ENCODE results near the gene HHAT. TPM values are rescaled to one million over a fixed set of nuclear protein-coding genes. Genes with fewer than 3 reads are reported as not detected.

HHAT gene
- total RNA-seq, 1 donor from 2014 or later: 6.0 TPM

GRCh38 chr1:210440081-210440480, 111.4 kb downstream of the HHAT start:
- no peak for DNase-seq (ENCODE audit: extremely low spot score, unreplicated experiment)
- Mint-ChIP-seq H3K4me3 (ENCODE audit: unreplicated experiment) (no peak overlapping the region), H3K27ac (ENCODE audit: unreplicated experiment) (peak overlapping the region; percentile 78), H3K4me1 (ENCODE audit: unreplicated experiment) (peaks cover 39% of the 10 kb centered on the region), H3K9me3 (ENCODE audit: unreplicated experiment) (no peaks in the 10 kb centered on the region), H3K27me3 (ENCODE audit: unreplicated experiment) (no peaks in the 10 kb centered on the region), H3K36me3 (ENCODE audit: unreplicated experiment) (no peaks in the 10 kb centered on the region)
- TF ChIP-seq, protein P1, sequence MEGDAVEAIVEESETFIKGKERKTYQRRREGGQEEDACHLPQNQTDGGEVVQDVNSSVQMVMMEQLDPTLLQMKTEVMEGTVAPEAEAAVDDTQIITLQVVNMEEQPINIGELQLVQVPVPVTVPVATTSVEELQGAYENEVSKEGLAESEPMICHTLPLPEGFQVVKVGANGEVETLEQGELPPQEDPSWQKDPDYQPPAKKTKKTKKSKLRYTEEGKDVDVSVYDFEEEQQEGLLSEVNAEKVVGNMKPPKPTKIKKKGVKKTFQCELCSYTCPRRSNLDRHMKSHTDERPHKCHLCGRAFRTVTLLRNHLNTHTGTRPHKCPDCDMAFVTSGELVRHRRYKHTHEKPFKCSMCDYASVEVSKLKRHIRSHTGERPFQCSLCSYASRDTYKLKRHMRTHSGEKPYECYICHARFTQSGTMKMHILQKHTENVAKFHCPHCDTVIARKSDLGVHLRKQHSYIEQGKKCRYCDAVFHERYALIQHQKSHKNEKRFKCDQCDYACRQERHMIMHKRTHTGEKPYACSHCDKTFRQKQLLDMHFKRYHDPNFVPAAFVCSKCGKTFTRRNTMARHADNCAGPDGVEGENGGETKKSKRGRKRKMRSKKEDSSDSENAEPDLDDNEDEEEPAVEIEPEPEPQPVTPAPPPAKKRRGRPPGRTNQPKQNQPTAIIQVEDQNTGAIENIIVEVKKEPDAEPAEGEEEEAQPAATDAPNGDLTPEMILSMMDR (IDR thresholded peaks at IDR 0.05): no peak

DNA sequence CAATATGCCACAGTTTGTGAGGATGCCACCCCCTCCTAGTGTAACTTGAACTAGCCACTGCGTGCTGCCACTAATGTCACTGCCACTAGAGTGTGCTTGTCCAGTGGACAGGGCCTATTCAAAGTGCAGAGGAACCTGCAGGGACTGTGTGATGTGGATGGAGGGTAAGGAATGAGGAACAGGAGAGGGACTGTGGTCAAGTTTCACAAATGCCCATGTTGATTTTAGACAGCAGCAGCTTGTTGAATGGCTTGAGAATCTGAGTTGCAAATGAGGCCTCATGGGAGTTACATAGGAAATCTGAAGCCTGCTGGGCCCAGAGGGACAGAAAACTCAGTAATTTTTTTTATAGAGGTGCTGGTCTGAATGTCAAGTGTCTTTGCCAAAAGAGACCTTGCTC, 112.3 kb downstream of the HHAT start:
- TF ChIP-seq, protein P1 (IDR thresholded peaks at IDR 0.05): no peak
- no peaks in the 10 kb centered on the region for H3K36me3 Mint-ChIP-seq (ENCODE audit: unreplicated experiment)
- H3K27ac Mint-ChIP-seq (ENCODE audit: unreplicated experiment): no peak overlapping the region
- H3K4me3 Mint-ChIP-seq (ENCODE audit: unreplicated experiment): no peak overlapping the region
- no peaks in the 10 kb centered on the region for H3K27me3 Mint-ChIP-seq (ENCODE audit: unreplicated experiment)
- DNase-seq (ENCODE audit: extremely low spot score, unreplicated experiment): no peak
- no peaks in the 10 kb centered on the region for H3K9me3 Mint-ChIP-seq (ENCODE audit: unreplicated experiment)
- H3K4me1 Mint-ChIP-seq (ENCODE audit: unreplicated experiment): peaks cover 42% of the 10 kb centered on the region

DNA sequence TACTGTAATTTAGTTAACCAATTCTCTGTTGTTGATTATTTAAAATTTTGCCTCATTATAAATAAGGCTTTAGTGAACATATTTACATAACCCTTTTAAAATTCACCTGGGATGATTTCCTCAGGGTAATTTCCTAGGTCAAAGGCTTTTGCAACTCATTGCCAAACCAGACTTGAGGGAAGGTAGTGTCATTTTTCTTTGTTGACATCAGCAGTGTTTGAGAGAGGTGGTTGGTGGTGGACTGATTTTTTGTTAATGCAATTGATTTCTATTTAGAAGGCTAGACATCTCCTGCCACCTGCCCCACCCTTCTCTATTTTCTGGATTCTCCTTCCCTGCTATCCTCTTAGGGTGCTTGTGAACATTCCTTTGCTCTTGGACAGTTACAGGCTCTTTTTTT, 116.8 kb downstream of the HHAT start:
- Mint-ChIP-seq H3K9me3 (ENCODE audit: unreplicated experiment) (no peaks in the 10 kb centered on the region), H3K27ac (ENCODE audit: unreplicated experiment) (no peak overlapping the region), H3K4me1 (ENCODE audit: unreplicated experiment) (peaks cover 19% of the 10 kb centered on the region), H3K27me3 (ENCODE audit: unreplicated experiment) (no peaks in the 10 kb centered on the region), H3K36me3 (ENCODE audit: unreplicated experiment) (no peaks in the 10 kb centered on the region), H3K4me3 (ENCODE audit: unreplicated experiment) (no peak overlapping the region)
- DNase-seq (ENCODE audit: extremely low spot score, unreplicated experiment): no peak
- TF ChIP-seq, protein P1 (IDR thresholded peaks at IDR 0.05): no peak

DNA sequence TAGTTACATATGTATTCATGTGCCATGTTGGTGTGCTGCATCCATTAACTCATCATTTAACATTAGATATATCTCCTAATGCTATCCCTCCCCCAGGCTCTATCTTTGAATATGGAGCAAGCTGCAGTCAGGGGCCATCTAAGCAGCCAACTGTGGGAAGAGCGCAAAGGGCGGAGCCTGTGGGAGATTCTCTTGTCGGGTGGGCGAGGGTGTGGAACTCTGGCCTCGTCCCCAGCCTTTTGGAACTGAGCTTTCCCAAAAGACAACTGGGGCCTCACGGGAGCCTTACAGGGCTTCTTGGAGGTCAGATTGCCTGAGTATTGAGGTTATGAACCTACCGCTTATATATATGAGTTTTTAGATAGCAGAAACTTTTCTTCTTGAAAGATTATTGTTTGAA, 117.2 kb downstream of the HHAT start:
- Mint-ChIP-seq H3K4me1 (ENCODE audit: unreplicated experiment) (peaks cover 14% of the 10 kb centered on the region), H3K4me3 (ENCODE audit: unreplicated experiment) (no peak overlapping the region), H3K36me3 (ENCODE audit: unreplicated experiment) (no peaks in the 10 kb centered on the region), H3K9me3 (ENCODE audit: unreplicated experiment) (no peaks in the 10 kb centered on the region), H3K27ac (ENCODE audit: unreplicated experiment) (no peak overlapping the region), H3K27me3 (ENCODE audit: unreplicated experiment) (no peaks in the 10 kb centered on the region)
- no peak for DNase-seq (ENCODE audit: extremely low spot score, unreplicated experiment)
- TF ChIP-seq, protein P1 (IDR thresholded peaks at IDR 0.05): no peak

DNA sequence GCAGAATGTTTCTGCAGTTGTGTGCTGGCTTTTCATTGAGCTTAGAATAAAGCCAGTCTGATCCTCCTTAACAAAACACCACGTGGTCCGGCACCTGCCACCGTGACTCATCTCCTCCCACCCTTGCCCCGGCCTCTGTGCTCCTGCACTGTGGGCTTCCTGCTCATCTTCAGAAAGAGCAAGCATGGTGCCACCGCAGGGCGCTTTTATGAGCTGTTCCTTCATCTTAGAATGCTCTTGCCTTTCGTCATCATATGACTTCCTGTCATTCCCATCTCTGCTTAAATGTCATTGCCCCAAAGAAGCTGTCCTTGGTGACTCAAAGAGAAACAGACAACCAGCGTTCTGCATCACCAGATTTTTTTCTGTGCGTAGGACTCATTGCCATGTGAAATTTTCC, 117.8 kb downstream of the HHAT start:
- Mint-ChIP-seq H3K4me1 (ENCODE audit: unreplicated experiment) (peaks cover 9% of the 10 kb centered on the region), H3K27me3 (ENCODE audit: unreplicated experiment) (no peaks in the 10 kb centered on the region), H3K9me3 (ENCODE audit: unreplicated experiment) (no peaks in the 10 kb centered on the region), H3K27ac (ENCODE audit: unreplicated experiment) (no peak overlapping the region), H3K36me3 (ENCODE audit: unreplicated experiment) (no peaks in the 10 kb centered on the region), H3K4me3 (ENCODE audit: unreplicated experiment) (no peak overlapping the region)
- TF ChIP-seq, protein P1 (IDR thresholded peaks at IDR 0.05): no peak
- DNase-seq (ENCODE audit: extremely low spot score, unreplicated experiment): no peak

All from osteocyte (in vitro differentiated cells).